Glutamatergic neuron (in vitro differentiated cells): ENCODE results near the gene C2CD3. TPM values are rescaled to one million over a fixed set of nuclear protein-coding genes. Genes with fewer than 3 reads are reported as not detected.

Source experiments
- DNase-seq: peaks from one replicate; pipeline ENCODE4 v3.0.0; 2022
- H3K27ac Mint-ChIP-seq: one replicate; pipeline ENCODE4 v1.8.0; 2020; ENCODE audit warnings: mild to moderate bottlenecking, mixed read lengths, inconsistent platforms; ENCODE audit not compliant: unreplicated experiment
- H3K27me3 Mint-ChIP-seq: one replicate; pipeline ENCODE4 v1.8.0; 2020; ENCODE audit warnings: mild to moderate bottlenecking, moderate library complexity, mixed read lengths, inconsistent platforms; ENCODE audit not compliant: unreplicated experiment
- H3K36me3 Mint-ChIP-seq: one replicate; pipeline ENCODE4 v1.8.0; 2020; ENCODE audit warnings: mild to moderate bottlenecking, mixed read lengths, inconsistent platforms; ENCODE audit not compliant: unreplicated experiment
- H3K4me1 Mint-ChIP-seq: one replicate; pipeline ENCODE4 v1.8.0; 2020; ENCODE audit warnings: mild to moderate bottlenecking, low read depth, mixed read lengths, inconsistent platforms; ENCODE audit not compliant: unreplicated experiment
- H3K4me3 Mint-ChIP-seq: one replicate; pipeline ENCODE4 v1.8.0; 2020; ENCODE audit warnings: mild to moderate bottlenecking, mixed read lengths, inconsistent platforms; ENCODE audit not compliant: unreplicated experiment
- H3K9me3 Mint-ChIP-seq: one replicate; pipeline ENCODE4 v1.8.0; 2020; ENCODE audit warnings: mild to moderate bottlenecking, moderate library complexity, mixed read lengths, inconsistent platforms; ENCODE audit not compliant: unreplicated experiment
- CTCF ChIP-seq: fragments of 200-600 bp; sonication (generic); IDR thresholded peaks from one replicate; pipeline ENCODE4 v1.5.0; 2021; ENCODE audit not compliant: partially characterized antibody, unreplicated experiment
- total RNA-seq: library from RNA; stranded (reverse); fragmentation: NEBNext Ultra II Directional; extraction: Animal tissue kit (Norgen Biotek cat#: 25700); gene quantifications from one replicate; pipeline ENCODE4 v1.2.1, GENCODE V29; 2021; ENCODE audit not compliant: unreplicated experiment

Gene C2CD3
- total RNA-seq, 1 donor from 2014 or later = 182 TPM

DNA sequence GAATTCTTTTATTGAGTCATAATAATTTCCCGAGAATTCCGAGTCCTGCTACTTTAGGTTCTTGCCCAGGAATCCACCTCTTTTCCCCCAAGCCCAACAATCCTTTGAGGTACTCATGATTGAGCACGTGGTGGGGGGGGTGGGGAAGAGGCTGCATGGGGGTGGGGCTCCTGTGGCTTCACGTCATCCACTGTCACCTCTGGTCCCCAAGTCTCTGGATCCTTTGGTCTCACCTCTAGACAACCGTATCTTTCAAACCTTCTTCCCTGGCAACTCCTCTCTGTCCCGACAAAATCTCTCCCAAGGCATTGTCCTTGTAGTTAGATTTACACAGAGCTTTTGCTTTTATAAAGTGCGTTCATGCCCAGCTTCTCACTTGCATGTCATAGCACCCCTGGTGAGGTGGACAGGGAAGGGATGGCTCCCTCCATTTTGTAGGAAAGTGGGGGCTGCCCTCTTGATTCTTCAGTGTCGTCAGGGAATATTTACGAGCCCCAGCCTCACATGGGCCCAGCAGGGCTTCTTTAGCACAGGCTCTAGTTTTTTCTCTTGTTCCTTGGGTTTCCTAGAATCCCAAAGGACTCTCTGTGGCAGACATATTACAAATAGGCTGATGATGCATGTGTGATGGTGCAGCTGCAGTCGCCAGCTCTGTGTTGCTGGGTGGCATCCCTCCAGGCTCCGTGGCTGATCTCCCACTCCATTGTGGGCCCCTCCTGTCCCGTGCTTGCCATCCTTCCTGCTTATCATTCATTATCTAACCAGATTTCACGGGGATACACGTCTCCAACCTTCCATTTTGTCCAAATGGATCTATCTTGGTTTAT, 170.3 kb downstream of the C2CD3 start:
- H3K36me3 Mint-ChIP-seq = no peaks in the 10 kb centered on the region
- no peak for DNase-seq
- H3K4me3 Mint-ChIP-seq = no peak overlapping the region
- peaks cover 3% of the 10 kb centered on the region for H3K9me3 Mint-ChIP-seq
- TF ChIP-seq CTCF = no peak
- H3K27me3 Mint-ChIP-seq = peaks cover 2% of the 10 kb centered on the region
- no peak overlapping the region for H3K27ac Mint-ChIP-seq
- peaks cover 13% of the 10 kb centered on the region for H3K4me1 Mint-ChIP-seq

GRCh38 chr11:73999581-74000306, 171.1 kb downstream of the C2CD3 start:
- no peak overlapping the region for H3K27ac Mint-ChIP-seq
- no peak for DNase-seq
- no peaks in the 10 kb centered on the region for H3K36me3 Mint-ChIP-seq
- H3K4me1 Mint-ChIP-seq = peaks cover 13% of the 10 kb centered on the region
- TF ChIP-seq CTCF = no peak
- H3K4me3 Mint-ChIP-seq = no peak overlapping the region
- peaks cover 2% of the 10 kb centered on the region for H3K27me3 Mint-ChIP-seq
- peaks cover 3% of the 10 kb centered on the region for H3K9me3 Mint-ChIP-seq

DNA sequence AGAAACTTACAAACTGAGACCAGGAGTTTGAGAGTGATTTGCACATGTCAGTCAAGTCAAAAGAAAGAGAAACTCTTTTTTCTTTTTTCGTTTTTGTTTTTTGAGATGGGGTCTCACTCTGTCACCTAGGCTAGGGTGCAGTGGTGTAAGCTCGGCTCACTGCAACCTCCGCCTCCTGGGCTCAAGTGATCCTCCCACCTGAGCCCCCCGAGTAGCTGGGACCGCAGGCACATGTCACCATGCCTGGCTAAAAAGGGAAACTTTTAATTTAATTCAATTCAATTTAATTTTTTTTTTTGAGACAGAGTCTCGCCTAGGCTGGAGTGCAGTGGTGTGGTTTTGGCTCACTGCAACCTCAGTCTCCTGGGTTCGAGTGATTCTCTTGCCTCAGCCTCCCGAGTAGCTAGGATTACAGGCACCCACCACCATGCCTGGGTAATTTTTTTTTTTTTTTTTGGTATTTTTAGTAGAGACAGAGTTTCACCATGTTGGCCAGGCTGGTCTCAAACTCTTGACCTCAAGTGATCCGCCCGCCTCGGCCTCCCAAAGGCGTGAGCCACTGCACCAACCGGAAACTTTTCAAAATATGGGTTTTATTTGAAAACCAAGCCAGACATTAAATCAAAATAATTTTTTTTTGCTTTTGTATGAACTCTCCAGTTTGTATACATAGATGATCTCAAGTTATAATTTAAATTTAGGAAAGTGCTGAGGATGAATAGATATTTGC, 171.8 kb downstream of the C2CD3 start:
- H3K9me3 Mint-ChIP-seq = peaks cover 3% of the 10 kb centered on the region
- DNase-seq = no peak
- H3K27me3 Mint-ChIP-seq = no peaks in the 10 kb centered on the region
- TF ChIP-seq CTCF = no peak
- no peaks in the 10 kb centered on the region for H3K36me3 Mint-ChIP-seq
- no peak overlapping the region for H3K27ac Mint-ChIP-seq
- no peak overlapping the region for H3K4me3 Mint-ChIP-seq
- peaks cover 13% of the 10 kb centered on the region for H3K4me1 Mint-ChIP-seq

DNA sequence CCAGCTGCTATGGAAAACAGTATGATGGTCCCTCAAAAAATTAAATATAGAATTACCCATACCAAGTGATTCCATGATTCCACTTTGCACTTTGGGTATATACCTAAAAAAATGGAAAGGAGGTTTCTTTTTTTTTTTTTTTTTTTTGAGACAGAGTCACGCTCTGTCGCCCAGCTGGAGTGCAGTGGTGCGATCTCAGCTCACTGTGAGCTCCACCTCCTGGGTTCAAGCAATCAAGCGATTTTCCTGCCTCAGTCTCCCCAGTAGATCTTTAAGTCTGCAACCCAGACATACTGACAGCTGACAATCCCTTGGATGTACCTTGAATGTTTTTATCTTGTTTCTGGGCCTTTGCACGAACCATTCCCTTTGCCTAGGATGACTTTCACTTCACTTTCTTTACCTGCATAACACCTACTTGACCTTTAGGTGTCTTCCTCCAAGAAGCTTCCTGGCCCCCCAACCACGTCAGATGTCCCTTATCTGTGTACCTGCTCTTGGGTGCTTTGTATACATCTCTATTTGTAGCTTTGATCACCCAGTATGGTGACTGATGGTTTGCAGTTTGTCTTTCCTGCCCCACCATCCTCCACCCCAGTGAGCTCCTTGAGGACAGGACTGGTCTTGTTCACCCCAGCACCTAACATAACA, 173.6 kb downstream of the C2CD3 start:
- no peak for DNase-seq
- Mint-ChIP-seq H3K4me3 (no peak overlapping the region), H3K27me3 (peaks cover 2% of the 10 kb centered on the region), H3K4me1 (peaks cover 16% of the 10 kb centered on the region), H3K27ac (no peak overlapping the region), H3K36me3 (no peaks in the 10 kb centered on the region), H3K9me3 (peaks cover 3% of the 10 kb centered on the region)
- TF ChIP-seq CTCF = no peak
